Stimulated activated CD4-positive, alpha-beta T cell treated with anti-CD3 and anti-CD28 coated beads, Interleukin-12 subunit alpha, Interleukin-12 subunit beta, amount 100 ng/mL, for 4 hours (primary cell): ENCODE measurements around the gene ANTXR2.

ENCODE experiments used
- DNase-seq: peaks from one replicate; pipeline ENCODE4 v3.0.0-alpha.2; 2020

Gene ANTXR2

DNA sequence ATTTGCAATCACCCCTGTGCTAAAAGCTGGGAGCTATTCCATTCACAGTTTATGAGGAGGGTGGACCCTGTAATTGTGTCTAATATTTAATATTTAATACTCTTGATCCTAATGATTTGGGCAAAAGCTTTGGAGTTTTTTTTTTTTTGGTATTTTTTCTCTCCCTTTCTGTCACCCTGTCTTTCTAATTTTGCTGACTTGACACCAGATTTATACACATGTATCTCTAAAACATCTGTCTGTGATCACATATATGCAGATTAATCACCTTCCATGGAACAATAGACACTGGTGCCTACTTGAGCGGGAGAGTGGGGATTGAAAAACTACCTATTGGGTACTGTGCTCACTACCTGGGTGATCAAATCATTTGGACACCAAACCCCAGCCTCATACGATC is 18.7 kb upstream of the ANTXR2 start:
- DNase-seq, result no peak

DNA sequence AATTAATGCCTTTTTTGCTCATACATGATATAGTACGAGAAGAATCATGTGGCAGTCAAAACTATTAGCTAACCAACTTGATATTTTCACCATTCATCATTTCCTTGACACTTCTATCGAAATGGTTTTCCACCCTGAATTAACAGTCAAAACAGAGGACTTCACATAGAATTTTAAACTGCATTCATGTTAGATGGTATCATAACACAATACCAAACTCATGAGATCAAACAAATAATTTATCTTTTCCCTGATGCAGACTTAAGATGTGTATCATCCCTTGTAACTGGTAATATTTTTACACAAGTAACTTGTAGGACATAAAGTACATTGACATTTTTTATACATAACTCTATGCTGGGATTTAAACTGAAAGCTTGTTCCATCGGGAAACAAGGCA is 18.2 kb upstream of the ANTXR2 start:
- DNase-seq, result no peak

DNA sequence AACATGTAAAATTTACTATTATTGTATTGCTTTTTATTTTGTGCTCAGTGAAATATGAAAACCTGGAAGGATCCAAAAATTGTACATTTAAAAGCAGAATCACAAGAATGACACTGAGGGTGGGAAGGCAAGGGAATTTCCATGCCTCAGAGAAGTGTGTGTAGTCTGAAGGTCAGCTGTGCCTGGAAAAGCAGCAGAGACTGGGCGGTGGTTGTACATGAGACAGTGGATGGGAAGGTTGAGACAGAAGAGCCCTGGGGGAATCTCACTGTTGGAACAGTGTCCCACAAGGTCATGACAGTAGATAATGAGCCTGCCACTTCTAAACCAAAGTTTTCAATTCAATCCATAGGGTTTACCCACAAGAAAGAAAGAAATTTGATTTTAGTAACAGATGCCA is 17.1 kb upstream of the ANTXR2 start:
- DNase-seq, result no peak

DNA sequence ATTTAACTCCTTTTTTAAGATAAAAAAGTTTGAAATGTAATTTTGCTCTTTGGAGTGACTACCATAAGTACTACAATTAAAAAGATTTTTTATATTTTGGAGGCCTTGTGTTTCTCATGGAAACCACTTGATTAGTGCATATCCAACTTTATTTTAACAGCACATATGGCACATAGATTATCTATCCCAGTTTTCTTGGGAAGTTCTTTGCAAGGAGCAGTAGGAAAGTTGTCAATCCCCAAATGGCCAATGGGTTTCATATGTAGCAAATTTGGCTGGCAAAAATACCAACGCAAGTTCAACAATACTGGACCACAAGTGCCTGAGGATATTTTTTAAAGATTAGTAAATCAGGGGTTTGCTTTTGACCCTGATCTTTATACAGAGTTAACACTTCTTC is 15.4 kb upstream of the ANTXR2 start:
- DNase-seq, result no peak

DNA sequence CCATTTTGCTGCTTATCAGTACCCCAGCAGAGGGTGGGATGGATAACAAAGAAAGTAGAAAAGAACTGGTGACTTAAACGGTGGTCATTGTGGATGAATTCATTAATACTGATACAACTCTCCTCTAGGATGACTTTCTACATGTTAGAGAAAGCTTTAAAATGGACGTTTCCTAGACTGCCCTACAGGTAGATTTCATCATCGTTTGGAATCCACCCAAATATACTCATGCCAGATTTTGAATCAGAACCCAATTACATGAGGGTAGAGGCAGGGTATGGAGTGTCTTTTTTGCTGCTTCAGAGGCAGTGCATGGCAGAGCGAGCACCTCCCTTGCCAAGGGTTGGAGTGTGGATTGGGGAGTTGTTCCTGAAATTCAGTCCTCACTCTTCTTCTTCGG is 13.3 kb upstream of the ANTXR2 start:
- DNase-seq, result no peak

DNA sequence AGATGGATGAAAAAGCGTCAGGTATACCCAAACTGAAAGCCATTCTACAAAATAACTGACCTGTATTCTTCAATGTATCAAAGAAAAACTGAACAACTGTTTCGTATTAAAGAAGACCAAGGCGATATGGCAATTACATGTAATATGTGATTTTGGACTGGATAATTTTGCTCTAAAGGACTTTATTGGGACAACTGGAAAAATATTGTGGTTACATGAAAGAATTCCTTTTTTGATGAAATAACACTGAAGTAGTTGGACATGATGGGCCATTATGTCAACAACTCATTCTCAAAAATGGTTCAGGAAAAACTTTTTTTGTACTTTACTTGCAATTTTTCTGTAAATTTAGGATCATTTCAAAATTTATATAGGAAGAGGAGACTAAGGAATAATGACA is 12.1 kb upstream of the ANTXR2 start:
- no peak for DNase-seq

DNA sequence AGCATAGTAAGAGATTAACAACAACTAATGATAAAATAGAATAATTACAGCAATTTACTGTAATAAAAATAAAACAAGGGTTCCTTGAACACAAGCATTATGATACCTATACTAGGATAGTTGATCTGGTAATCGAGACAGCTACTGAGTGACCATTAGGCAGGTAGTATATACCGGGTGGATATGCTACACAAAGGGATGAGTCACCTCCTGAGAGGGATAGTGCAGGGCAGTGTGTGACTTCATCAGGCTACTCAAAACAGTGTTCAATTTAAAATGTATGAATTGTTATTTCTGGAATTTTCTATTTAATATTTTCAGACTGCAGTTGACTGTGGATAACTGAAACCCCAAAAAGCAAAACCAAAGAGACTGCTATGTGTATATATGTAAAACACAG is 9.7 kb upstream of the ANTXR2 start:
- DNase-seq, result no peak

DNA sequence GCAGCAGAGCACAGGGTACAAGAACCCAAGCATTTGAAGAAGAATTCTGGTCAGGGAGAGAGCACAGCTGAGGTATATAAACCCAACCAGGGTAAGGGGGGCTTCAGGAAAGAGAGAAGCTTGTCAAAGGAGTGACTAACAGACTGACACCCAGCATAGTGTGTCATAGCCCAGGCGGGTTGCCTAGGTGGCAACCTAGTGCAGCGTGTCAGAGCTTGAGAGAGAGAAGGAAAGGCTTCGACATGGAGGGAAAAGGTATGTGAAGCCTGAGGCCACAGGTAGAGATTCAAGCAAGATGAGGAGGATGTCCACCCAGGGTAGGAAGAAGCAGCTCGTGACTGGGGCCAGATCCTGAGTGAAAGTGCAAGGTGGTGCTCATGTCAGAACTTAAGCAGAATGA is 8.5 kb upstream of the ANTXR2 start:
- no peak for DNase-seq

DNA sequence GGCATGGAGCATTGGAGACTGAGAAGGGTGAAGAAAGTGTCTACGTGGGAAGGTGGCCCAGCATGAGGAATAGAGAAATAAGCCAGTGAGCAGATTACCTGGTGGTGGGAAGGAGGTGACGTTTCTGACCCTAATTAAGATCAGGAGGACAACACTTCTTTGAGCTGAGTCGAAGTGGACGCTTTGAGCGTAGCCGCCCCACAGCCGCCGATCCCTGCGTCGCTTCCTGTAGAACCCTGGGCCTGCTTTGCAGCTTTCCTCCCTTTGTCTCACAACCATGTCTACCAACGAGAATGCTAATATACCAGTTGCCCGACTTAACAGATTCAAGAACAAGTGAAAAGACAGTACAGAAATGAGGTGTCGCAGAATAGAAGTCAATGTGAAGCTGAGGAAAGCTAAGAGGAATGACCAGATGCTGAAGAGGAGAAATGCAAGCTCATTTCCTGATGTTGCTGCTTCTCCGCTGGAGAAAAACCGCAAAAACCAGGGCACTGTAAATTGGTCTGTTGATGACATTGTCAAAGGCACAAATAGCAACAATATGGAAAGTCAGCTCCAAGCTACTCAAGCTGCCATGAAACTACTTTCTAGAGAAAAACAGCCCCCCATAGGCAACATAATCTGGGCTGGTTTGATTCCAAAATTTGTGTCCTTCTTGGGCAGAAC is 6.4 kb upstream of the ANTXR2 start:
- no peak for DNase-seq

DNA sequence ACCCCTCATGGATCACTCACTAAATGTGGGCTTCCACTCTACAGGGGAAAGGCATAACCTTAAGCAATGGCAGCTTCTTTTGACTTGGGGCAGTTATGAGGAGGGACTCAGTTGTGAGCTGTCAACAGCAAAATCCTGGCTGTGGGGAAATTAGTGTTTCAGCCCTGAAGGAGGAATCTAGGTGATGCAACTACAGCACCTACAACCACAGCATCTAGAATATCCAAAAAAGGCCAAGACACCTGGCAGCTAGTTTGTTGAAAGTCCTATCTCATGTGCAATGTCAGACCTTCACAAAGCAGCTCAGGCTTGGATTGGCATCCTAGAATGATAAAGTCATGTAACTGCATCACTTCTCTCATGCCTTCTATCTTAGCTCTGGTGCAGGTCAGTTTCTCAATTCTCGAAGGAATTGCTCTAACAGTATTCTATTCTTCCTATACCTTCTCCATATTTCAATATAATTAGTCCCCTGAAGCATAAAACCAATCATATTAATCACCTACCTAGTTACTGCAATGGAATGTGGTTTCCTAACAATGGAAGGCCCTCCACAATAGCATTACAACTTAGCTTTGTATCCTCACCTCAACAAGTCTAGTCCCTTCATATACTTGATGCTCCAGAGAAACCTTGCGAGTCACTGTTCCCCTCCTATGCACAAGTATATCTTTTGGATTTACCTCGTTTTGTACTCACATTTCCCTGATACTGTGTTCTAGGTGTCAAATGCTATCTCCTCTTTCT is 5.5 kb upstream of the ANTXR2 start:
- no peak for DNase-seq

DNA sequence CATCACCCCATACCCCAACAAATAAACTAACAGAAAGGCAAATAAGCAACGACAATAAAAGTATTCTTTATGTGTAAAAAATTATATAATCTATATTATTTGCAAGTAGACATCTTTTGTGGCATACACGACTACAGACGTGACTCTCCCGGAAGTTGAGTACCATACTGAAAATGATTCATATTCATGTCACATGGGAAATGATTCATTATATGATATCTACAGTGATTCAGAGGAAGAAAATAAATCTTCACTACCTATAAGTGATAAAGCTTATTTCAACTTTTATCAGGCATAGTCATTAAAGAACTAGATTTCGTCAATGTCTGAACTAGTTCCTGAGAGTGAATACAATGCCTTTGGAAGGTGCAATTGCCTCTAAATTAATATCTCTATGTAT is 4.6 kb upstream of the ANTXR2 start:
- no peak for DNase-seq

DNA sequence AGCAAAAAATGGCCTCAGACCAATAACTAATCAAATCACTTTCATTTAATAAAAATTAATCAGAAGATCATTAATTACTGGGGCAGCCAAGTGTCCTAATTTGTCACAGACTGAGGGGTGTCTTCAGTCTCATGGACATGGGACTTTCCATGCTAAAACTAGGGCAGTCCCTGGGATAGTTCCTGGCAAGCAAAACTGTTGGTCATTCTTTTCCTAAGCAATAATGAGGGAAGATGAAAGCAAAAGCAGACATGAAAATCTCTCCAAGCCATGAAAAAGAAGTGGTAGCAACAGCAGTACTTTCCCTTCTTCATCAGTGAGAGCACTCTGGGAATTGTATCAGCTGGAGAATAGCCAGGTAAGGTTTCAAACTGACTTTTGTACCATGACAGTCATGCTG is 3.7 kb upstream of the ANTXR2 start:
- no peak for DNase-seq

DNA sequence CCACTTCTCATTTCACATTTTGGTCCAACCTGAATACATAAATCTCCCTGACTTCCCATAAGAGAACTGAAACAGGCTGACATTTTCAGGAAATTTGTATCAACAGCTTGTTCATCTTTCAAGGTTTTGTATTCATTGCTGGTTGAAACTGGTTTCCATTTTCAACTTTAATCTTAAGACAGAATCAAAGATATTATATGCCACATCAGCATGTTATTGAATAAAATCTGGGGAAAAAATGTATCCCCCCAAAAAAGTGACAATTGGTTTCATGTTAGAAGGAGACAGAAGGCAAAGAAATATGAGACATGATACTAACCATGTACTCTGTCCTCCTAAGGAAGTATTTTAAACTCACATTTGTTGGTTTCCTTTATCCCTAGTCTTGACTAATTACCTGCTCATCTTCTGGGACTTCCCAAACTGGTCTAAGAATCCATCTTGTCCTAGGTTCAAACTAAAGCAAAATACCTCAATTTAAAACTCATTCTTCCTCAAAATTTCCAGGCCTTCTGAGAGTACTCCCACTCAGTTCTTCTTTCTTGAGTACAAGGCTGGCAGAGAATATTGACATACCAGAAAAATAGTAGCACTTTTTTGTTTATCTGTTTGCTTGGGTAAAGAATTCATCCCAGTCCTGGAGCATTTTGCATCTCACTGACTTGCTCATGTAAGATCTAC is 3.1 kb upstream of the ANTXR2 start:
- no peak for DNase-seq

DNA sequence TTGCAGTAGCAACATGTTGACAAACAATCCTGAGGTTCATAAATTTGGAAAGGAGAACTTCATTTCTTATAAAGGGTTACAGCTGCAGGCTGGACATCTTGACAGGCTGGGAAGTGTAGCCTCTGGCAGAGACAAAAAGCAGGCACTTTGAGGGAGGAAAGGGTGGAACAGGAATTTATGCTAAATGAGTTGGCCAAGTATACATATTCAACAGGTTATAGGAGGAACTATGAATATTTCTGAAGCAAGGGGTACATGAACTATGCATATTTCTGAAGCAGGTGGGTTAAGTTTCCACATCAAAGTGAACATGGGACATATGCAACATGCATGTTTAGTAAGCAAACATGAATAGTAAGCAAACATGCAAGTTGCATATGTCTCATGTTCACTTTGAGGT is 1.6 kb upstream of the ANTXR2 start:
- DNase-seq, result no peak

DNA sequence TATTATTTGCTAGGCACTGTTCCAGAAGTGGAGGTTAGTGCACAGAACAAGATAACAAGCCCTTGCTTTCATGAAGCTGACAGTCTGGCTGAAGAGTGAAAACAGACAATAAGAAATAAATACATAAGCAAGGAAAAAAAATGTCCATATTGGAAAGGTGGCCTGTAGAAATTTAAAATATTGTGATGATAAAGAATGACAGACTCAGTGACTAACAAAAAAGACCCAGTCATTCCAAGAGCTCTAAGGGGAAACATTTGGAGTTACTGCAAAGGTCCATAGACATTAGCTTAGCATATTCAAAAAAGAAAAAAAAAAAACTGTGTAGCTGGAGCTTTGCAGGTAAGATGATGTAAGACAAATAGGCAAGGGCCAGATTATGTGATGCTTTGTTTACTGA is 1.0 kb upstream of the ANTXR2 start:
- DNase-seq, result no peak

DNA sequence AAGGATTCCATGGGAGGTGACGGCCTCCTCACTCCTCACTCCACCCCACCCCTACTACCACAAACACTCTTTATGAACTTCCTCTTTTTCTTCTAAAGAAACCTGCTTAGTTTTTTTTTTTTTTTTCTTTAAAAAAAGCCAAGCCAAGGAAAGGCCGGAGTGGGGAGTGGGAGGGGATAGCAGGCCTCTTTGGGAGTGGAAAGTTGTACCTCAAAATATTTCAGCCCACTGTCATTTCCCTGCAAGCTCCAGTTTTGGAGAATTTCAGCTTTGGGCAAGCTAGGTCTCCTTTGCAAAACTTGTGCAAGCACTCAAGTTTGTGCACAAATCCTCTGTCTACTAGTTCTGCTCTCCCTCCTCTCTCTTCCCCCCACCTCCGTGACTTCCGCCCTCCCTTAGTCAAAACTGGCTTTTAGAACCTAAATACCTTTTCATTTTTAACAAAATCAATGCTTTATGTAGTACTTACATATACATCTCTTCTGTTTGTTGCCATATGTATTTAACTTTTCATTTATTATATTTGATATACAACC is 512 bp upstream of the ANTXR2 start:
- no peak for DNase-seq

DNA sequence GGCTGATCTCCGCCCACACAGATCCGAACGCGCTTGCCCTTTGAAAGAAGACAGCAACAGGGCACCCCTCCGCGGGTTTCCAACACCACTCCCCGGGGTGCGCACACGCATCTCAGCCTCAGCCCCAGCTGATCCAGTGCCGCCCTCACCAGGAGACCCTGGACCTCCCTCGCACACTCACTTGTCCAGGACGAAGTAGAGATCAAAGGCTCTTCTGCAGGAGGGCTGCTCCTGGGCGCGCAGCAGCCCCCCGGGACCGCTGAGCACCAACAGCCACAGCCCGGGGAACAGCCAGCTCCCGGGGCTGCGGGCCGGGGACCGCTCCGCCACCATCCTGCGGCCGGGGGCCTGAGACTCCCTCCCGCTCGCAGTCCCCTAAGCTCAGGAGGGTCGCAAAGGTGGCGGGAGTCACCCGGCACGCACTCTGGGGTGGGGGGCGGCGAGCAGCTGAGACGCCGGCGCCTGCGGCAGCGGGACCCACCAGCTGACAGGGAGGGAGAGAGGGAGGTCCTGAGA is 743 bp downstream of the ANTXR2 start:
- DNase-seq, result peak; percentile 46

DNA sequence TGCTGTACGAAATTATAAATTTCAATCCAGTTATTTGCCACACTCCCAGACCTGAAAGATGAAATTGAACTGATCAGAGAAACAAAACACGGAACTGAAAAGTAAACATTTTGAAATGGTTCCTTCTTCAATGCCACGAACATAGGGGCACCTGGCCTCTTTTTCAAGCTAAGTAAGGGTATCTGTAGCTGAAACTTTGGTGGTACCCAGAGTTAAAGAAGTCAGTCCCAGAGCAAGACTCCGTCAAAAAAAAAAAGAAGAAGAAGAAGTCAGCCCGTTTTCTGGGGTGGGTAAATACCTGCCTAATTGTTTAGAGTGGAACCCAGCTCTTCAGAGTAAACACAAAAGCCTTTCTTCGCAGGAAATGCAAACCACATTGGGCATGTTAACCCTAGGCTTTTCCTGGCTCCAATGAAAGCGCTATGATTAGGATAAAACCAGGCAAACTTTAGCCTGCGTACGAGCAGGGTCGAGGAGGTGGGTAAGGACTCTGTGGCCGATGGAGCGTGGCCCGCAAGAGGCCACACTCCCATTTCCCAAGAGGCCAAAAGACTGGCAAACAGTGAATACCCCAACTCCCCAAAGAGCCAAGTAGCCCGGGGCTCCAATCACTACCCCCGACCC is 1.3 kb downstream of the ANTXR2 start:
- no peak for DNase-seq

DNA sequence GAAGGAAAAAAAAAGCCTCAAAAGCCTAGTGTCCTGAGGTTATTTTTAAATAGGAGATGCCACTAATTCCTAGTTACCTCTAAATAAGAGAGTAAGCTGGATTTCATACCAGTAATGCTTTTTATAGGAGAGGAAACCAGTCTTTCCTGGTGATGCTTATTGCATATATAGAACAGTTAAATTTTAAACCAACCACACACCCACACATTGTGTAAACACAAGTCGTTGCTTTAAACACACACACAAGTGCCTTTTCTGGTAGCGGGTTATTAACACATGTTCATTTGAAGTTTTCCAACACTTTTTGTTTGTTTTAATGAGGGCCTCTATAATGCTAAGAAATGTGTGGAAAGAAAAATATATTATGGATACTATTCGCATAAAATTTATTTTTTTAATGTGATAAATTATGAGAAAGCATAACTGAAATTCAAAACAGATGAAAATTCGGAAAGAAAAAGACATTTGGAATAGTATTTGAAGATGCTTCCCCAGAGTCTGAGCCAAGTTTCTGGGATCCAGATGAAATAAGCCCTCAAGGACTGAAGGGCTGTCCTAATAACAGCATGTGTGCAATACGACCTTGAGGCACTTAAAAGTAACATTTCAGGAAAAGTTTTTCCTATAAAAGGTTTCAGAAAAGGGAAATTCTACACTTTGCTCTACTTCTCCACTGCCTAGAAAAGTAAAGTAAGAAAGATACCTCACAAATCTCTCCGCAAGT is 2.0 kb downstream of the ANTXR2 start:
- no peak for DNase-seq

DNA sequence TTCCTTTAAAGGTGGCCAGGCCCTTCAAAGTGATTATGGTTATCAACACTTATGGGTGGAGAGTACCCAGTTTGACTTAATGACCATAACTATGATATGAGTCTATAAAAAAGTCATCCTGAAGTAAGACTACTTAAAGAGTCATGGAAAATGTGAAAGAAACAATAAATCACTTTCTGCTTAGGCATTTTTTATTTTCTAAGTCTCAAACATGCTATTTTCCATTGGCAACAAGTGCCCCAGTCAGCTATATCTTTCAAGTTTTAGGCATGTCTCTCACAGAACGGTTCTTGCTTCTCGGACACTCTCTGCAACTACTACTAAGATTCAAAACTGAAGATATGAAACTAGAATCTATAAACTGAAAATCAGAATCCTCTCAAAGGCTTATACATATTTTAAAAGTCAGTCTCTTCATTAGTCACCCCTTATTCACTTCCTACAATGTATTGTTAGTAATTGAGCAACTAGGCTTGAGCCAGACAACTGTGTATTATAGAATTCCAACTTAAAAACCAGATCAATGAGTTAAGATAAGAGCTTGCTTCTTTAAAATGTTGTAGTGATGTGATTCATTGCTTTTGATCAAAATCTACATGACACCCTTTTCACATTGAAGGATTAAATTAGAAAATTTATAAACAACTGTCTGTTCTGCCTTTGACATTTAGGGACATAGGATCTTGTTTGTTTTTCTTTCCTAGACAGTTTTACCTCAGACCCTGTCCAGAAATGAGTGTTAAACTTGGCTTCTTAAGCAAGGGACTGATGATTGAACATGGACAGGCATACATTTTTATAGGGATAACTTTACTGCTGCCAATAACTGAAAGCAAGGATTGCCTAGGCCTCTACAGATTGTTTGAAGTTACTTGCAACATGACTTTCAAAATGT is 2.9 kb downstream of the ANTXR2 start:
- no peak for DNase-seq

DNA sequence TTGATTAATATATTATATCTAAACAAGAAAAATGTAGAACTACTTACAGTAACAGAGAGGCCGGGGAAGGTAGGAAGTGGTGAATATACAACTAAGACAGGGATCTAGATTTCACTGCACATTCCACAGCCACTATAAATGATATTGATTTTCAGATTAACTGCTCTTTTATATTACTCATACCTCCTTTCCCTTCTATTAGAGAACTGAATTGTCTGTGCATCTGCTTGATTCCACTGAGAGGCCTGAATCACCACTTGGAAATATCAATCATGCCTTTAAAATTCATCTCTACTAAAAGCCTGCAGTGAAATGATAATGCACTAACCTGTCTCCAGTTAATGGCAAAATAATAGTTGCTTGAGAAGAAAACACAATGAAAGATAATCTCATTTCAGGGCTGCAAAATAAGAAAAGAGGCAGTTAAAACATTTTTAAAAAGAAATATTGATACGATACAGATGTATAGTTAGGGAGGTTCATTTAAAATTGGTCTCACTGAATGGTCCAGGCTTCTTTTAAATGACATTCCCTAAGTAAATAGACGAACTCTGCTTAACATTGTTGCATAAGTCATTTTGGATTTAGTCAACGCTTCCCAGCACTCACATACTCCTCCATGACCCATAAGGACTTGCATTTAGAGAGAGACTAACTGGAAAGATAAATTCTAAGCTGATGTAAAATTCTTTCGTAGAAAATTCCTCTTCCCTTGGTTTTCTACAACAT is 3.8 kb downstream of the ANTXR2 start:
- DNase-seq, result no peak
